Measurements from ENCODE around the gene GBA3. TPM values are rescaled to one million over a fixed set of nuclear protein-coding genes. Genes with fewer than 3 reads are reported as not detected.

The GBA3 gene
- total and polyA plus RNA-seq, 2 of the 8 experiments (the other 6 are each of a cell fraction or from before 2014, with no cell fraction given) = not detected

- TF ChIP-seq CHD1 (IDR thresholded peaks at IDR 0.05; ENCODE audit: low read depth, low read length) (no peak), TAF7 (optimal IDR thresholded peaks at IDR 0.05; ENCODE audit: borderline replicate concordance, low read depth, low read length) (no peak)
Measured at GRCh38 chr4:22730021-22730420, 37.3 kb downstream of the GBA3 start (continued).
